GM18909 (cell line): ENCODE measurements around the gene IGFBP3.

Experiments used
- ATAC-seq: cut with Tn5 transposase; IDR thresholded peaks from one replicate; pipeline ENCODE4 v1.9.1; 2021; ENCODE audit warnings: mild to moderate bottlenecking; ENCODE audit not compliant: unreplicated experiment, poor library complexity

Gene IGFBP3

DNA sequence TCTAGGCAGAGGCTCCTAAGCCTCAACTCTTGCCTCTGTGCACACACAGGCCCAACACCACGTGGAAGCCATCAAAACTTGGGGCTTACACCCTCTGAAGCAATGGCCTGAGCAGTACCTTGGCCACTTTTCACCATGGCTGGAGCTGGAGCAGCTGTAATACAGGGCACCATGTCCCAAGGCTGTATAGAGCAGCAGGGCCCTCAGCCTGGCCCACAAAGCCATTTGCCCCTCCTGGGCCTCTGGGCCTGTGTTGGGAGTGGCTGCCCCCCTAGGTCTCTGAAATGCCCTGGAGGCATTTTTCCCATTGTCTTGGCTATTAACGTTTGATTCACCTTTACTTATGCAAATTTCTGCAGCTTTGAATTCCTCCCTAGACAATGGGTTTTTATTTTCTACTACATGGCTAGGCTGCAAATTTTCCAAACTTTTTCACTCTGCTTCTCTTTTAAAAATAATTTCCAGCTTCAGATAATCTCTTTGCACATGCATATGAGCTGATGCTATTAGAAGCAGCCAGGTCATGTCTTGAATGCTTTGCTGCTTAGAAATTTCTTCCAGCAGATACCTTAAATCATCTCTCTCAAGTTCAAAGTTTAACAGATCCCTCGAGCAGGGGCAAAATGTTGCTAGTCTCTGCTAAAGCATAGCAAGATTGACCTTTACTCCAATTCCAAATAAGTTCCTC, 42.5 kb downstream of the IGFBP3 start:
- ATAC-seq = no peak

DNA sequence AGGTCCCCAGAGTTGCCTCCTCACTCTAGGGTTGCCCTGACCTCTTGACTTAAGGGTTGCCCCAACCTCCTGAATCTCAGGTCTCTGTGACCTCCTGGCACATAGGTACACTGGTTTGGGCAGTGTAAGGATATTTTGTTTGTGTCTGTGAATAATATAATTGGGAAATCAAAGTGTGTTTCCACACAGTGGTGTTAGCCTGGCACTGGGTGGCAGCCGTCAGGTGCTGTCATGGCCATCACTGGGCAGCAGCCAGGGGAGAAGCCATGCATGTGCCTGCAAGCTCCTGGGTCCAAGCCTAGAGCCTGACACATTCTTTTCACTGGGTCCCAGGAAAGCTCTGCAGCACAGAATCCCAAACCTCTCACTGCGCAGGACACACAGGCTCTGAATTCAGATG, 44.6 kb downstream of the IGFBP3 start:
- ATAC-seq = no peak

DNA sequence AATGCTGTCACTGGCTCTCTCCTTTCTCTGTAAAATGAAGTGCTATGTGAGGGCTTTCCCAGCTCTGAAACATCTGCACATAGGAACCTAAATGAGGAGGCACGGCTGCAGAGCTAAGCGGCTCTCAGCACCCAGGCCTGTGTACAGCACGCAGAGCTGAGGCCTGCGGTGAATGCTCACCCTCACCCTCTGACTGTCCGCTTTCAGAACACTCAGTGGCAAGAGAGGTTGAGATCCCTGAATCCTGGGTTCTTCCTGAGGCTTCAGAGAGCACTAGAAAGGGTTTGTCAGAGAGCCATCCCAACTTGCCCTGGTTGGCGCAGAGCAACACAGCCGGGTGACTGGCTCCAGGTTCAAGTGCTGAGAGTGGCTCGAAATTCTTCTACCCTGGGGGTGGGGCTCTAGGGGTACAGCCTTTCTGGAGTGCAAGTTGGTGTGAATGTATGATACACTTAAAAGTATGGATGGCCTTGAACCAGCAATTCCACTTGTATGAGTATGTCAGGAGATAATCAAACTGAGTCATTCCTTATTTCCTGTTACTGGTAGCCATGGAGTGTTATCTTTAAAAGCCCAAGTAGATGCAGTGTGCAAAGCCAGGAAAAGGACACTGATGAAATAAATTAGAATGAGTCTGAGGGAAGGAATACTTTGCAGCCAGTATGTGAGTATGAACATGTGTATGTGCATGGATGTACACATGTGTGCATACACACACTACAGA, 46.5 kb downstream of the IGFBP3 start:
- ATAC-seq = no peak

DNA sequence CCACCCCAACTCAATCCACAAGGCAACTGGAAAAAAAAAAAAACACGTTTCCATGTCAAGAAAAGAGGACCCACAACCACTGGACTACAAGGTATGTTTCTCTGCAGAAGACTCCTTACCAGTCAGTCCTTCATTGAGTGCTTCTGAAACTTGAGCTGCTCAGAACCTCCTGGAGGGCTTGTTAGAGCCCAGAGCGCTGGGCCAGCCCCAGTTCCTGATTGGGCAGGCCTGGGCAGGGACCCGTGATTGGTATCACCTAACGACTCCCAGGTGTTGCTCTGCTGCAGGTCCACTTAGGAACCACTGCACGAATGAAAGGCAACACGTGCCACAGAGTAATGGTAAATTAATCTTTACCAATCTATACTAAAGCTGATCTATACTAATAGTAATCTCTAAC, 47.7 kb downstream of the IGFBP3 start:
- no peak for ATAC-seq

DNA sequence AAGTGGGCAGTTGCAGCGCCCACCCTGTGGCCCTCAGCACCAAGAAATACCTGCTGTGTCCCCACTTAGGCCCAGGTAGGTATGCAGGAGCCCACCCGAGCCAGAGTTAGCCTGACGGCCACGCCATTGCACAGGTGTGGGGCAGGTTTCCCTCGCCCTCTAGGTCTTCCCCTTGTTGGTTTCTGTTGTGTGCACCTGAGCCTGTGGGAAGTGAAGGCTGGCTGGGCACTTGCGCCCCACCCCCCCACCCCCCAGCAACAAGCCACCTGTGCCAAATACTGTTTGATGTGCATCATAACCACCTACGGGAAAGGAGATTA, 48.1 kb downstream of the IGFBP3 start, which contains the start of gene CCDC201:
CCDC201 (minus strand) TSS at position 48 of the 320 bp plus-strand sequence. CDS start 75 bp downstream, outside the sequence.
- no peak for ATAC-seq

DNA sequence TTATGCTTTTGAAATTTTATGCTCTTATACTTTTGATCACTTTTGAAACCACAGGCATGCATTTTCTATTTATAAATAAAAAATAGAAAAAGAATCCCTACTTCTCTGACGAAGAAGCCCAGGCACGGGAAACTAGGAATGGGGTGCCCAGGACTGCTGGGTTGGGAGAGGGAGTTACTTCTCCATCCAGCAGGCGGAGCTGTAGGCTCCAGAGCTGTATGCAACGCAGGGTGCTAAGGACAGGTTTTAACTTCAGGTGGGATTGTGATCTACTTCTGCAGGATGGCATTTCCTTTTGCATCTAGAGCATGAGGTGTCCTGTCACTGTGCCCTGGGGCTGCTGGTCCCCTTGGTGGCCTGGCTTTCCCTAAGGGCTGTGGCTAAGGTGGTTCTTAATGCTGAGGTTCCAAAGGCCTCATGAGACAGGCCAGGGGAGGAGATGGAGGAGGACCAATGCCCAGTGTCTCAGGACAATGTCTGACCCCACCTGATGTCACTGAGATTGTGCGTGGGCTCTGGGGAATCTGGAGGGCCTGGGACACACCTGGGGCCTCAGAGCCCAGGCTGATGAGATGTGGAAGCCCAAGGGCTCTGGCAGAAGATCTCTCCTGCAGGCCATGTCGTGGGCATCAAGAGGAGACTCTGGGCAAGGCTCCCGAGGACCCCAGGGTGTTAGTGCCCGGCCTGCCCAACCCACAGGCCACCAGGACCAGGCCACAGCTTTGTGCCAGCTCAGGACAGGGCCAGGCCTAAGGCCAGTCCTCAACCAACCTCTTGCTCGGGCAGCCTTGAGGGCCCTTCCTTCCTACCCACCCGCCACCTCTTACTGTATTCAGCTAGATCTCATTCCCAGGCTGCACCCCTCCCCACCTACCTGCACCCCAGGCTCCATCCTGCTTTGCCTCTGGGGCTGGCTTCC, 48.7 kb downstream of the IGFBP3 start:
- no peak for ATAC-seq

DNA sequence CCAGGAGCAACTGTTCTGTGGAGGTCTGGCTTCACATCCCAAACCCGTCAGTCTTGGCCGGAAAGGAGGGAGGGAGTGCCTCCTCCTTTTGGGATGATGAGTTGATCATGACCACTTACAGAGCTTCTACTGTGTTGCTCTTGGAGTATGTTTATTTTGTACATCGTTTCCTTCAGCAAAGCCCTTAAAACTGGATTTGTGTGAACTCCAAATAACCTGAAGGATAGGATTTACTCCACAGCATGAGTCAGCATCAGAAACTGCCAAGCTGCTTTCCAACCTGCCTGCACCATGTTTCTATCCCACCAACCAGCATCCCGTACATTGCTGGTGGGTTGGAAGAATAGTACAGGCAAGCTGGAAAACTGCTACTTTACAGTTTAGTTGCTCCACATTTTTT, 51.6 kb downstream of the IGFBP3 start:
- no peak for ATAC-seq

DNA sequence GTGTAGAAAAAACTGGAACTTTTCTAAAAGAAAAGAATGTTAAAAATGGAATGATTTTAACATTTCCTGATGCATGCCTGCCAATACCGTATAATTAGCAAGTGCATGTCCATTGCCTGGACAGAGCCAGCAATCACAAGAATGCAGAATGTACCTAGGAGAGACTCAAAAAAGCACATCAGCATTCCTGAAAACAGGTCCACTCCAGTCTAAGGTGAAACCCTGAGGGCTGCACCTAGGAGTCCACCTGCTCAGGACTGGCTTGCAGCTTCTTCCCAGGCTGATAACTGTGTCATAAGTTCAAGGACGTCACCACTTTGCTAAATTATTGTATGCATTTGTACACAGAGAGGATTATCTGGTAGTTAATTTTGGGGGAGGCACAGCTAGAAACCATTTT, 53.6 kb downstream of the IGFBP3 start:
- no peak for ATAC-seq

DNA sequence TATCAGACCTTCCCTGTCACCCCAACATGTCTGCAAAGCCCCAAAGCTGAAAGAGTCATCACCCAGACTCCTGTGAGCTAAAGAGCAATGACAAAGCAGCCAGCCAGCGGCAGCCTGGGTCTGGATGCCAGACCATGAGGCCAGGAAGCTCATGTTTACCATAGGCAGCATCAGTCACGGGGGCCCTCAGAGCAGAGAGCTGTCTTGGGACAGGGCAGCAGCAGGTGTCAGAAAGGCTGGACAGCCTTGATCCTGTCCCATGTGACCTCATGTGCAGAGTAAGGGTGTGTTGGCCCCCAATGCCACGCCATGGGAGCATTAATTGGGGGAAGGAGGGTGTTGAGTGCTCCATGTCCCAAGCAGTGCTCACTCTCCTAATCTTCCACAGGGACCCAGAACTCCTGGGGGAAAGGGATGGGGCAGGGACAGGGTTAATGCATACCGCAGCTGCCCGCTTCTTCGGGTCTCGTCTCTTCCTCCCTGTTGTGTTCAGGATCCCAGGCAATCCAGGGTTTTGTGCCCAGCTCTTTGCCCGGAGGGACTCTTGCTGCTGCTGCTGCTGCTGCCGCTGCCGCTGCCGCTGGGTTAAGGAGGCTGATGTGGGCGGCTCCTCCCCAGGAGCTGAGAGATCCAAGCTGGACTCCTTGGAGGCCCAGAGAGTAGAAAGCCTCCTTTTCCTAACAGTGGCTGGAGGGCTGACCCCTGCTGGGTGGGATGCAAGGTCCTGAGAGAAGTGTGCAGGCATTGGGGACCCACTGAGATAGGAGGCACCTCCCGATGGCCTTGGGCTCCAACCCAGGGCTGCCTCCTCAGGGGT, 55.3 kb downstream of the IGFBP3 start:
- ATAC-seq = no peak

DNA sequence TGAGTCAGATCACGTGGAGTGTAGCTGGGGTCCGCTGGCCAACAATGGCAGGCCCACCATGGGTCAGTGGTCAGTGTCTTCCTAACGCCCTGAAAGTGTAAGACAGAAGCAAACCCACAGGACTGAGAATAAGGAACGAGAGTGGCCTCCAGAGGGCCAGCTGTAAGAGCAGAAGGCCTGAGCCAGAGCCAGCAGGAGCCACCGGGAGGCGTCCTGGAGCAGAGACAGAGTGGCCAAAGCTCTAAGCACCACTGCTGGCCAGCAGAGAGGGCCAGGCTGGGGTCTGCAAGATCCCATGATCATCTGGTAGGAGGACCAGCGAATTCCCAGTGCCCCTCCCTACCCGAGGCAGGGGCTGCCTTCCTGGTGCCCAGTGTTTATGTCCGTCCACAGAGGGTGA, 57.4 kb downstream of the IGFBP3 start:
- ATAC-seq = no peak
